ENCODE measurements around the gene CACNA1A. TPM values are rescaled to one million over a fixed set of nuclear protein-coding genes. Genes with fewer than 3 reads are reported as not detected.

Gene CACNA1A
- polyA plus RNA-seq, 1 donor (not counting 4 experiments of a cell fraction or from before 2014, with no cell fraction given): not detected

DNA sequence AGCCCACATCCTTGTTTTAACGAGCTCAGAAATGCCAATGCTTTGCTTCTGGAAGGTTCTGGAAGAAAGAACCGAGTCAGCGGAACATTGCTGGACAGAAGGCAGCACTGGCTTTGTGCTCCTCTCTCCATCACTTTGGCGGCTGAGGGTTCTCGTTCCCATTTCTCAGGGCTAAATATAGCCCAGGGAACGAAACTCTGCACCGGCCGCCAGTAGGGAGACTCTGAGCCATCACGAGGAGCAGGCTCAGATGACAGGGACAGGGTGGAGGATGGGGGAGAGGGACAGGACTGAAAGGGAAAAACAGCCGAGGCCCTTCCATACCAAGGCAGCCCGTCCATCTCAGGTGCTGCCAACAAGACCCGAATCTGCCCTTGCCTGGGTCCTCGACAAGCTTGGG lies 166.4 kb downstream of the CACNA1A start:
- Histone ChIP-seq H3K9me1 (ENCODE audit: control insufficient read depth, extremely low read depth, insufficient read depth, low read length) (no peaks in the 10 kb centered on the region), H3K79me2 (ENCODE audit: control insufficient read depth, insufficient read depth, low read length) (no peaks in the 10 kb centered on the region), H3K27ac (ENCODE audit: control insufficient read depth, insufficient read depth, low read length) (no peak overlapping the region), H3K9me3 (ENCODE audit: control insufficient read depth, low read depth, low read length) (peaks cover 3% of the 10 kb centered on the region), H3K4me2 (ENCODE audit: control insufficient read depth, extremely low read depth, insufficient read depth, low read depth, low read length) (no peak overlapping the region), H2AFZ (ENCODE audit: control insufficient read depth, low read length) (no peak overlapping the region), H3K9ac (ENCODE audit: control insufficient read depth, extremely low read depth, insufficient read depth, low read length) (no peak overlapping the region), H4K20me1 (ENCODE audit: control insufficient read depth, extremely low read depth, insufficient read depth, low read length) (no peaks in the 10 kb centered on the region), H3K4me3 (ENCODE audit: control insufficient read depth in 2 of 3, extremely low read depth in 1 of 3, insufficient read depth in 2 of 3, low read depth in 1 of 3, low read length in 3 of 3) (no peak overlapping the region), H3K36me3 (ENCODE audit: control insufficient read depth in 2 of 2, extremely low read depth in 1 of 2, insufficient read depth in 2 of 2, low read length in 2 of 2) (no peaks in the 10 kb centered on the region), H3K27me3 (ENCODE audit: control insufficient read depth, extremely low read depth, insufficient read depth, low read length) (no peaks in the 10 kb centered on the region), H3K4me1 (ENCODE audit: control insufficient read depth, extremely low read depth, insufficient read depth, low read length) (no peaks in the 10 kb centered on the region)
- dilution Hi-C loops (cut with MboI; ENCODE audit: extremely low pct_ligation_motif_present, low sequenced_read_pairs): no loop called here
- DNase-seq (ENCODE audit: low read depth, low spot score) (no peak), FAIRE-seq (no peak)
- TF ChIP-seq EZH2 (IDR thresholded peaks at IDR 0.05; ENCODE audit: low read length): no peak
- TF ChIP-seq, protein P1, sequence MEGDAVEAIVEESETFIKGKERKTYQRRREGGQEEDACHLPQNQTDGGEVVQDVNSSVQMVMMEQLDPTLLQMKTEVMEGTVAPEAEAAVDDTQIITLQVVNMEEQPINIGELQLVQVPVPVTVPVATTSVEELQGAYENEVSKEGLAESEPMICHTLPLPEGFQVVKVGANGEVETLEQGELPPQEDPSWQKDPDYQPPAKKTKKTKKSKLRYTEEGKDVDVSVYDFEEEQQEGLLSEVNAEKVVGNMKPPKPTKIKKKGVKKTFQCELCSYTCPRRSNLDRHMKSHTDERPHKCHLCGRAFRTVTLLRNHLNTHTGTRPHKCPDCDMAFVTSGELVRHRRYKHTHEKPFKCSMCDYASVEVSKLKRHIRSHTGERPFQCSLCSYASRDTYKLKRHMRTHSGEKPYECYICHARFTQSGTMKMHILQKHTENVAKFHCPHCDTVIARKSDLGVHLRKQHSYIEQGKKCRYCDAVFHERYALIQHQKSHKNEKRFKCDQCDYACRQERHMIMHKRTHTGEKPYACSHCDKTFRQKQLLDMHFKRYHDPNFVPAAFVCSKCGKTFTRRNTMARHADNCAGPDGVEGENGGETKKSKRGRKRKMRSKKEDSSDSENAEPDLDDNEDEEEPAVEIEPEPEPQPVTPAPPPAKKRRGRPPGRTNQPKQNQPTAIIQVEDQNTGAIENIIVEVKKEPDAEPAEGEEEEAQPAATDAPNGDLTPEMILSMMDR (optimal IDR thresholded peaks at IDR 0.05 in 1 of 3, IDR thresholded peaks at IDR 0.05 in 1 of 3, conservative IDR thresholded peaks at IDR 0.05 in 1 of 3; ENCODE audit: extremely low read depth in 1 of 3, insufficient read depth in 2 of 3, low read length in 3 of 3): no peak

DNA sequence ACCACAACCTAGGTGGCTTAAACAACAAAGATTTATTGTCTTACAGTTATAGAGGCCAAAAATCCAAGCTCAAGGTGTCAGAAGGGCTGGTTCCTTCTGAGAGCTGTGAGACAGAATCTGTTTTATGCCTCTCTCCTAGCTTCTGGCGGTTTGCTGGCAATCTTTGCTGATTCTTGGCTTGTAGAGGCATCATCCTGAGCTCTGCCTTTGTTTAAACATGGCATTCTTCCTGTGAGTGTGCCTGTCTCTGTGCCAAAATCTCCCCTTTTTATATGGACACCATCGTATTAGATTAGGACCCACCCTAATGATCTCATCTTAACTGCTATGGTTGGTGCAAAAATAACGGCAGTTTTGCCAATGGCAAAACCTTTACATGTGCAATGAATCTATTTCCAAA lies 169.1 kb downstream of the CACNA1A start:
- DNase-seq (ENCODE audit: low read depth, low spot score): no peak
- dilution Hi-C loops (cut with MboI; ENCODE audit: extremely low pct_ligation_motif_present, low sequenced_read_pairs): no loop called here
- Histone ChIP-seq H3K4me3 (ENCODE audit: control insufficient read depth in 2 of 3, extremely low read depth in 1 of 3, insufficient read depth in 2 of 3, low read depth in 1 of 3, low read length in 3 of 3) (no peak overlapping the region), H3K9ac (ENCODE audit: control insufficient read depth, extremely low read depth, insufficient read depth, low read length) (no peak overlapping the region), H3K4me1 (ENCODE audit: control insufficient read depth, extremely low read depth, insufficient read depth, low read length) (no peaks in the 10 kb centered on the region), H3K27ac (ENCODE audit: control insufficient read depth, insufficient read depth, low read length) (no peak overlapping the region), H3K36me3 (ENCODE audit: control insufficient read depth in 2 of 2, extremely low read depth in 1 of 2, insufficient read depth in 2 of 2, low read length in 2 of 2) (no peaks in the 10 kb centered on the region), H3K27me3 (ENCODE audit: control insufficient read depth, extremely low read depth, insufficient read depth, low read length) (no peaks in the 10 kb centered on the region), H3K9me3 (ENCODE audit: control insufficient read depth, low read depth, low read length) (peaks cover 3% of the 10 kb centered on the region), H4K20me1 (ENCODE audit: control insufficient read depth, extremely low read depth, insufficient read depth, low read length) (no peaks in the 10 kb centered on the region), H3K4me2 (ENCODE audit: control insufficient read depth, extremely low read depth, insufficient read depth, low read depth, low read length) (no peak overlapping the region), H3K9me1 (ENCODE audit: control insufficient read depth, extremely low read depth, insufficient read depth, low read length) (no peaks in the 10 kb centered on the region), H2AFZ (ENCODE audit: control insufficient read depth, low read length) (no peak overlapping the region), H3K79me2 (ENCODE audit: control insufficient read depth, insufficient read depth, low read length) (no peaks in the 10 kb centered on the region)
- no peak for TF ChIP-seq EZH2 (IDR thresholded peaks at IDR 0.05; ENCODE audit: low read length)
- TF ChIP-seq, protein P1 (optimal IDR thresholded peaks at IDR 0.05 in 1 of 3, IDR thresholded peaks at IDR 0.05 in 1 of 3, conservative IDR thresholded peaks at IDR 0.05 in 1 of 3; ENCODE audit: extremely low read depth in 1 of 3, insufficient read depth in 2 of 3, low read length in 3 of 3): no peak
- FAIRE-seq: no peak

Measured in keratinocyte (primary cell).